SU-DHL-6 (cell line): Measurements from ENCODE around the gene TYW1B.

Experiments used
- CTCF ChIP-seq: fragments of 200-600 bp; sonication (generic); IDR thresholded peaks from one replicate; pipeline ENCODE4 v1.5.1; 2017; ENCODE audit warnings: antibody characterized with exemption, mild to moderate bottlenecking, low read length, moderate library complexity; ENCODE audit not compliant: insufficient read depth, poor library complexity, severe bottlenecking
- EZH2phosphoT487 ChIP-seq: fragments of 200-600 bp; sonication (generic), shearing (Covaris generic); conservative IDR thresholded peaks from 2 replicates; pipeline ENCODE4 v1.6.1; 2018; ENCODE audit warnings: mild to moderate bottlenecking, antibody characterized with exemption, low read length, moderate library complexity, mixed read lengths

- no peak for TF ChIP-seq CTCF
- TF ChIP-seq EZH2phosphoT487, result no peak
These were observed 34.2 kb downstream of the TYW1B start for GRCh38 chr7:72793791-72794190.
